Breast epithelium (tissue), 3 donors: ENCODE data around the gene PATJ.

Source experiments
- POLR2A ChIP-seq: fragments of 450-650 bp; IDR thresholded peaks from one replicate; pipeline ENCODE4 v1.6.1; 2016; ENCODE audit warnings: antibody characterized with exemption, mild to moderate bottlenecking, moderate library complexity
- TF ChIP-seq, protein P1 (sequence below), 3 donors: fragments of 450-650 bp; IDR thresholded peaks; one replicate each; pipeline ENCODE4 v1.5.1; 2016 to 2017; ENCODE audit warnings: antibody characterized with exemption in 3 of 3, mild to moderate bottlenecking in 3 of 3, moderate library complexity in 3 of 3

DNA sequence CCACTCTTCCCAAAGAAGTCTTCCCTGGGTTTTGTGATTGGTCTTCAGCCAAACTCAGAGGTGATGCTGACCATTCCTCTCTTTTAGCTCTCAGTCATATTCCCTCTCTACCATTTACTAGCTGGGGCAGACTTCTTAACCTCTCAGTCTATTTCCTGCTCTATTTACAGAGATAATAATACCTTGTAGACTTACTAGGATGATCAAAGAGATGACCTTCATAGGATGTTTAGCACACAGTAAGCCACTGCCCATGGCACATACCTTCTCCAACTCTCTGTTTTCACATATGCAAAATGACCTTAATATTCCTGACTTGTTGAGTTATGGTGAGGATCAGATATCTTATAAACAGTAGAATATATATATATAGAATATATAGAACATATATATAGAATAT, 346.2 kb downstream of the PATJ start:
- no peak for TF ChIP-seq POLR2A
- TF ChIP-seq, protein P1, sequence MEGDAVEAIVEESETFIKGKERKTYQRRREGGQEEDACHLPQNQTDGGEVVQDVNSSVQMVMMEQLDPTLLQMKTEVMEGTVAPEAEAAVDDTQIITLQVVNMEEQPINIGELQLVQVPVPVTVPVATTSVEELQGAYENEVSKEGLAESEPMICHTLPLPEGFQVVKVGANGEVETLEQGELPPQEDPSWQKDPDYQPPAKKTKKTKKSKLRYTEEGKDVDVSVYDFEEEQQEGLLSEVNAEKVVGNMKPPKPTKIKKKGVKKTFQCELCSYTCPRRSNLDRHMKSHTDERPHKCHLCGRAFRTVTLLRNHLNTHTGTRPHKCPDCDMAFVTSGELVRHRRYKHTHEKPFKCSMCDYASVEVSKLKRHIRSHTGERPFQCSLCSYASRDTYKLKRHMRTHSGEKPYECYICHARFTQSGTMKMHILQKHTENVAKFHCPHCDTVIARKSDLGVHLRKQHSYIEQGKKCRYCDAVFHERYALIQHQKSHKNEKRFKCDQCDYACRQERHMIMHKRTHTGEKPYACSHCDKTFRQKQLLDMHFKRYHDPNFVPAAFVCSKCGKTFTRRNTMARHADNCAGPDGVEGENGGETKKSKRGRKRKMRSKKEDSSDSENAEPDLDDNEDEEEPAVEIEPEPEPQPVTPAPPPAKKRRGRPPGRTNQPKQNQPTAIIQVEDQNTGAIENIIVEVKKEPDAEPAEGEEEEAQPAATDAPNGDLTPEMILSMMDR (IDR thresholded peaks at IDR 0.05): no peak
